Activated T-cell treated with anti-CD3 and anti-CD28 coated beads for 48 hours (primary cell): ENCODE measurements around the gene ITGA7.
A peak's percentile ranks its signal among the peaks of the same experiment; 100 is the strongest.

ENCODE experiments used
- DNase-seq: peaks from one replicate; pipeline ENCODE4 v3.0.0-alpha.2; 2020; ENCODE audit warnings: low read depth

ITGA7 gene

GRCh38 chr12:55736076-55736475, 28.4 kb upstream of the ITGA7 start:
- no peak for DNase-seq

- DNase-seq, result no peak
Observed at GRCh38 chr12:55734595-55734994, 26.9 kb upstream of the ITGA7 start.

- DNase-seq, result no peak
Observed at GRCh38 chr12:55733858-55734257, 26.2 kb upstream of the ITGA7 start.

GRCh38 chr12:55733021-55733555, 25.4 kb upstream of the ITGA7 start:
- no peak for DNase-seq

GRCh38 chr12:55732288-55732687, 24.6 kb upstream of the ITGA7 start:
- DNase-seq, result no peak

GRCh38 chr12:55729819-55730818, 22.4 kb upstream of the ITGA7 start:
- DNase-seq, result no peak

GRCh38 chr12:55728939-55729818, 21.5 kb upstream of the ITGA7 start, which contains the start of gene CD63:
CD63 (minus strand) TSS chr12:55729009; CDS start chr12:55728341, 668 bp downstream.
- DNase-seq, result peak; percentile 78

GRCh38 chr12:55728186-55728938, 20.7 kb upstream of the ITGA7 start:
- DNase-seq, result no peak

GRCh38 chr12:55727643-55728185, 20.0 kb upstream of the ITGA7 start:
- no peak for DNase-seq

- DNase-seq, result no peak
Observed at GRCh38 chr12:55726971-55727370, 19.3 kb upstream of the ITGA7 start.

- no peak for DNase-seq
Observed at GRCh38 chr12:55725556-55725955, 17.9 kb upstream of the ITGA7 start.

- no peak for DNase-seq
Observed at GRCh38 chr12:55724940-55725309, 17.2 kb upstream of the ITGA7 start.

GRCh38 chr12:55724226-55724939, 16.7 kb upstream of the ITGA7 start:
- peak; percentile 61 for DNase-seq

GRCh38 chr12:55723516-55724225, 16.0 kb upstream of the ITGA7 start:
- DNase-seq, result no peak

- DNase-seq, result no peak
Observed at GRCh38 chr12:55722948-55723347, 15.2 kb upstream of the ITGA7 start.

GRCh38 chr12:55721601-55722213, 14.0 kb upstream of the ITGA7 start:
- no peak for DNase-seq

GRCh38 chr12:55720894-55721444, 13.3 kb upstream of the ITGA7 start:
- no peak for DNase-seq

- no peak for DNase-seq
Observed at GRCh38 chr12:55720071-55720564, 12.4 kb upstream of the ITGA7 start, which contains the start of gene RDH5. RDH5 (plus strand) TSS chr12:55720393; CDS start chr12:55721185, 792 bp downstream.

GRCh38 chr12:55719371-55719770, 11.7 kb upstream of the ITGA7 start:
- DNase-seq, result no peak
